ENCODE data around the gene NEGR1.

Gene NEGR1

DNA sequence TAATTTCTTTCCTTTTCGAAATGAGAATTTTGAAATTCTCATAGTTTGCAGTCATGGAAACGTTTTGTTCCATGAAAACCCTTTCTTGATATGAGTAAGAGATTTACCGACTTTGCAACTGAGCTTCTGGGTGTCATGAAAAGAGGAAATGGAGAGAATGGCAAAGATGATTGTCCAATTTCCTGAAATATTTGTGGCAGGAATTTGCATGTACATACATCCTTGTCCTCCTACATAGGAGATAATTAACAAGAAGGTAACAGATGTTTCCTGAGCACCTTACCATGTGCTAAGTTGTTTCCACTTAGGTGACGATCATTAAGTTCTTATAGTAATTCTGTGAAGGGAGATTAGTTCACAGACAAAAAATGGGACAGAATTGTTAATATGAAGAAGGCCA lies 170.7 kb downstream of the NEGR1 start:
- DNase-seq = no peak

GRCh38 chr1:72109916-72110315 lies 172.4 kb downstream of the NEGR1 start:
- no peak for DNase-seq

DNA sequence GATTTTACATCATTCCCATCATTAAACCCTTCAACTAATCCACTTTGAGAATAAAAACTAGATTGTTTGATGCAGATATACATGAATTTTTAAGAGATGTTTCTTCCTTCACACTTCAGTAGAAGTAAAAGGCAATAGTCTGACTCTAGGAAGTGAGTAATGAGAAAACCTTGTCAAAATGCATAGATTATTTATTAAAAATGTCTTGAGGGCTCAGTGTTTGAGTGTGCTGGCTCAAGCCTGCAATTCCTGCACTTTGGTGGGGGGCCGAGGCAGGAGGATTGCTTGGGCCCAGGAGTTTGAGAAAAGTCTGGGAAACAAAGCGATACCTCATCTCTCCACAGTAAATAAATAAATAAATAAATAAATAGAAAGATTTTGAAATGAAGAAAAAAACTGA lies 177.1 kb downstream of the NEGR1 start:
- no peak for DNase-seq

GRCh38 chr1:72101840-72102632 lies 180.3 kb downstream of the NEGR1 start:
- DNase-seq = no peak

- DNase-seq = no peak
Observed at GRCh38 chr1:72100771-72101170, 181.6 kb downstream of the NEGR1 start.

DNA sequence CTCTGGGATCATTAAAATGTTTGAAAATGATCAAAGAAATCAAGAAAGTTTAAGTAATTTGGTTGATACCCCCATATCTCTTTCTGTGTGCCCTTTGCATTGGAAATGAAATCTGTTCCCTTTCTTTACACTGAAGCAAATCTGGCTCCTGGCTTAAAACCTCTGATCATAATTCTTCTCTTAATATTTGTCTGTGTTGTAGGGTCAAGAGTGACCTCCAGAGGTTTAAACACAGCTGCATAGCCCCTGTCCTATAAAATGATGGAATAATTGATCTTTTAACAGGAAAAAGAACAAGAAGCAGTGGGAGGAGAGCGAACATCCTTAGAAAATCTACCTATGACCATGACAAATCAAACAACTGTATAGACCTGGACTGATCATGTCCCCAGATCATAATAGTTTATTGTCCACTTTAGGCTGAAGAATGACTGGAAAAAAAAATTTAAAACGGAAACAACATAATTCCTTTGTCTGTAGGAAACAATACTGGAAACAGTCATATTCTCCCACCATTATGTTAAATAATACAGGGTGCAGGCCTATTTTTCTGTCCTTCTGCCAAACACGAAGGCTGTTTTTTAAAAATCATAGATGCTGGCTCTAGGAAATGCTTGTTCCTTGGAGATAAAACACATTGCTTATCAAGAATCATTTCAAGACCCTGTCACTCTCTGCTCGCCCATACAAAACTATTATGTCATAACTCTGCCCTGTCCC lies 184.3 kb downstream of the NEGR1 start:
- no peak for DNase-seq

- DNase-seq = no peak
Observed at GRCh38 chr1:72094209-72094608, 188.1 kb downstream of the NEGR1 start.

- DNase-seq = no peak
Observed at GRCh38 chr1:72086394-72086793, 195.9 kb downstream of the NEGR1 start.

GRCh38 chr1:72075425-72075824 lies 206.9 kb downstream of the NEGR1 start:
- no peak for DNase-seq

GRCh38 chr1:72066431-72066830 lies 215.9 kb downstream of the NEGR1 start:
- no peak for DNase-seq

GRCh38 chr1:72064196-72065075 lies 217.9 kb downstream of the NEGR1 start:
- DNase-seq = no peak

DNA sequence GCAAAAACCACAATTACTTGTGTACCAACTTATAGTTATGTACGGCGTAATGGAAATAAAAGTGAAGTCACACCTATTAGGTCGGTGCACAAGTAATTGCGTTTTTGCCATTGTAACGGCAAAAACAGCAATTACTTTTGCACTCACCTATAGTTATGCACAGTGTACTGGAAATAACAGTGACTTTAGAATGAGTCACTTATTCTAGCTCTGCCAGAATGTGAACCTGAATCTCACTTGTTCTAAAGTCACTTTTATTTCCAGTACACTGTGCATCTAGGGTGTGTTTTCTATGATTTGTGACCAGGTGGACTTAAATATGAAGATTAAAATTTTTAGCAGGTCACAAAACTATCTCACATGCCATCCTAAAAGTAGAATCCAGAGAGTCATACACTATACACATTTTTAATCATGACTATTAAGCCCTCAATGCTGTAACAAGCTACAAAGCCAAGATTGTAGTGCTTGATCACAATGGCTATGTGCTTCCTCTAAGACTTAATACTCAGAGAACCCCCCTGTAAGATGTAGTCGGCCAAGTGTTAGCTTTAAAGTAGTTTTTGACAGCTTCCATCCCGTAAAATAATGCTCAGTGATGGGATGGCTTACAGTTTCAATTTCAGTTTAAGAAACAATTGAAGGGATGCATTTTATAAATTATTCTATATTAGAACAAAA lies 218.8 kb downstream of the NEGR1 start:
- no peak for DNase-seq

- no peak for DNase-seq
Observed at GRCh38 chr1:72062584-72062983, 219.8 kb downstream of the NEGR1 start.

DNA sequence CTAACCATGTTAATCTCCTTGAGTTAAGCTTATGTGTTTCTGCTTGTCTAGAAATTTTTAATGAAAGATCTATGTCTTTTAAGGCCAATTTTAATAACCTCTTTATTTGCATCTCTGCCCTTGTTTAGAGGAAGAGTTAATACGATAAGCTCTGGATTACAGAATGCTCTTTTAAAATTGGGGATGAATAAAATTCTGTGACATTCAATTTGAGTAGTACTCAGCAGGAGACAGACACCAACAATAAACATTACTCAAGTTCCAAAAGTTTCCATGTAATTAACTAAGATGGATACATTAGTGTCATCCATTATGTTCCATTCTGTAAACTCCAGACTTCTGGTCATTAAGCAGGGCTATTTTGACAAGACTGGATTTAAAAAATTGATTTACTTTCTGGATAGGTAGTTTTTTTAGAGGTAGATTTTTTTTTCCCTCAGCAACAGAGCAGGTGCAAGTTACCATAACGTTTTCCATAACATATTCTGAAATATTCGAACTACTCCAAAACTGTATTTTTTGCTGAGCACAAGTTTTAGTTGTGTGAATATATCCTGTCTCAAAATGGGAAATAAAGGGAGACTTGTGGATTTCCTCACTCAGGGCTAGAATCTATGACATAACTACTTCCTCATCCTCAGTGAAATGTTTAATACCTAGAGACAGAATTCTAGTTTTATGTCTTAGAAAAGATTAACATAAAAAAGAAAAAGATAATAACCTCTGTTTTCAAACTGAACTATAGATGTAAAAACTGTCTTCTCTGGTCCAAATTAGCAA lies 221.7 kb downstream of the NEGR1 start:
- no peak for DNase-seq

DNA sequence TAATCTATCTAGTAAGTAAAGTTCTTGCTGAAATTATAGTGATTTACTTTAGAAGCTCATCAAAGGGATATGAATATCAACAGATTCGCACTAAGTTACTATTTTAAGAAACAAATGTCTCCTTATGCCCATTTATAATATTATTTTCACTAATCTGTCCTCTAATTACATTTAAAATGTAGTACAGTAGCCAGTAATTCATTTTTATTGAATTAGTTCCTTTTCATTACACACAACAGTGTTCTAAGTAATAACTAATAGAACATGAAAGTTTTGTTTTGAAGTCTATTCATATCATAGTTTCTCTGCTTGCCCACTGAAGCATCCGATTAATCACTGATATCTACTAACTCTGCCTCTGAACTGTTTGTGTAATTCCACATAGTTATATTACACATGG lies 225.8 kb downstream of the NEGR1 start:
- DNase-seq = no peak

- no peak for DNase-seq
Observed at GRCh38 chr1:72051538-72051937, 230.8 kb downstream of the NEGR1 start.

DNA sequence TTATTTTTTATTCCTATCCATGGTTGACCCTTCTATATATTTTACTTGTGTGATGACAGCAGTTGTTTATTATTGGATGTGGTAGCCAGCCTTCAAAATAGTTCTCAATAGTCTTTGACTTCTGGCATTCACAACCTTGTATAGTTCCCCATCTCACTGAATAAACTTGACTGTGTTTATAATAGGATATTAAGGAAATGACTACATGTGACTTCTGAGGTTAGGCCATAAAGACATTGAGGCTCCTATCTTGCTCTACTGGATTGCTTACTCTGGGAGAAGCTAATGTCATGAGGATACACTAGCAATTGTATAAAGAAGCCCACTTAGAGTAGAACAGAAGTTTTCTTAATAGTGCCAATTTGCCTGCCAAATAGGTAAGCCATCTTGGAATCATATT lies 231.8 kb downstream of the NEGR1 start:
- no peak for DNase-seq

GRCh38 chr1:72037745-72038343 lies 244.5 kb downstream of the NEGR1 start:
- DNase-seq = no peak

- DNase-seq = no peak
Observed at GRCh38 chr1:72034827-72035226, 247.5 kb downstream of the NEGR1 start.

GRCh38 chr1:72023063-72023930 lies 259.0 kb downstream of the NEGR1 start:
- no peak for DNase-seq

- DNase-seq = no peak
Observed at GRCh38 chr1:72018562-72018961, 263.8 kb downstream of the NEGR1 start.
